ENCODE measurements around the gene DNAJC25. TPM values are rescaled to one million over a fixed set of nuclear protein-coding genes. Genes with fewer than 3 reads are reported as not detected.
"Not testable (repeated sequence)": the region's sequence is repeated elsewhere in the genome, so short reads cannot be mapped to it uniquely, and the experiment has no call there.

The DNAJC25 gene
- total and polyA plus RNA-seq, 12 donors: 9.1 to 36.0 (median 15.5) TPM

GRCh38 chr9:111663301-111663823 is 32.2 kb downstream of the DNAJC25 start:
- WGBS, 4 donors: 71 to 79% (median 76%) methylated on average over 5 of the region's 5 CpGs
- no peak for DNase-seq
- intact Hi-C loops (cut with DNase I): no loop called here
- peaks cover 0 to 13% of the 10 kb centered on the region in 2 donors for H3K36me3 ChIP-seq (replicated peaks in 1 of 2)
- TF ChIP-seq POLR2A (IDR thresholded peaks at IDR 0.05) (no peak), CTCF (IDR thresholded peaks at IDR 0.05) (no peak)
- peak overlapping the region in 1 of 4 donors; percentile 99 for H3K4me3 ChIP-seq
- H3K27ac ChIP-seq: peak overlapping the region in 2 of 5 donors; percentile 3 to 77
- H3K4me1 ChIP-seq (replicated peaks in 1 of 2): peaks cover 0 to 12% of the 10 kb centered on the region in 2 donors
- H3K27me3 ChIP-seq: no peaks in the 10 kb centered on the region
- H3K9me3 ChIP-seq (replicated peaks in 1 of 3): no peaks in the 10 kb centered on the region

- Histone ChIP-seq H3K36me3 (replicated peaks in 1 of 2) (peaks cover 0 to 28% of the 10 kb centered on the region in 2 donors), H3K9me3 (replicated peaks in 1 of 3) (no peaks in the 10 kb centered on the region), H3K4me1 (replicated peaks in 1 of 2) (peaks cover 0 to 3% of the 10 kb centered on the region in 2 donors), H3K4me3 (no peak overlapping the region), H3K27ac (no peak overlapping the region), H3K27me3 (no peaks in the 10 kb centered on the region)
- intact Hi-C loops (cut with DNase I): no loop called here
- TF ChIP-seq CTCF (IDR thresholded peaks at IDR 0.05) (no peak), POLR2A (IDR thresholded peaks at IDR 0.05) (no peak)
- no peak for DNase-seq
- 50 to 83% (median 74%) methylated on average over 1 of the region's 1 CpG for WGBS, 4 donors
These were observed 37.0 kb downstream of the DNAJC25 start for GRCh38 chr9:111668026-111668573.

- H3K4me3 ChIP-seq; intact Hi-C loops (cut with DNase I); H3K27me3 ChIP-seq; H3K4me1 ChIP-seq (replicated peaks in 1 of 2); H3K9me3 ChIP-seq (replicated peaks in 1 of 3); H3K27ac ChIP-seq; DNase-seq: not testable (repeated sequence)
- peaks cover 0 to 28% of the 10 kb centered on the region in 2 donors for H3K36me3 ChIP-seq (replicated peaks in 1 of 2)
- WGBS, 4 donors: 87 to 97% (median 93%) methylated on average over 11 of the region's 11 CpGs
These were observed 37.5 kb downstream of the DNAJC25 start for GRCh38 chr9:111668601-111669000.

- no peaks in the 10 kb centered on the region for H3K9me3 ChIP-seq (replicated peaks in 1 of 3)
- no peaks in the 10 kb centered on the region for H3K4me1 ChIP-seq (replicated peaks in 1 of 2)
- peaks cover 0 to 8% of the 10 kb centered on the region in 2 donors for H3K36me3 ChIP-seq (replicated peaks in 1 of 2)
- no peaks in the 10 kb centered on the region for H3K27me3 ChIP-seq
- WGBS, 4 donors: 88 to 98% (median 95%) methylated on average over 2 of the region's 2 CpGs
- TF ChIP-seq CTCF (IDR thresholded peaks at IDR 0.05) (no peak), POLR2A (IDR thresholded peaks at IDR 0.05) (no peak)
- no peak overlapping the region for H3K4me3 ChIP-seq
- intact Hi-C loops (cut with DNase I): no loop called here
- no peak overlapping the region for H3K27ac ChIP-seq
- no peak for DNase-seq
These were observed 43.2 kb downstream of the DNAJC25 start for GRCh38 chr9:111674319-111674718.

- H3K4me3 ChIP-seq: no peak overlapping the region
- H3K36me3 ChIP-seq (replicated peaks in 1 of 2): no peaks in the 10 kb centered on the region
- 93 to 98% (median 97%) methylated on average over 3 of the region's 3 CpGs for WGBS, 4 donors
These were observed 45.0 kb downstream of the DNAJC25 start for GRCh38 chr9:111676116-111676515.

More at GRCh38 chr9:111676116-111676515, 45.0 kb downstream of the DNAJC25 start:
- TF ChIP-seq CTCF (IDR thresholded peaks at IDR 0.05): no peak
- no peak for TF ChIP-seq POLR2A (IDR thresholded peaks at IDR 0.05)
- Histone ChIP-seq H3K4me1 (replicated peaks in 1 of 2) (no peaks in the 10 kb centered on the region), H3K27ac (no peak overlapping the region), H3K27me3 (no peaks in the 10 kb centered on the region), H3K9me3 (replicated peaks in 1 of 3) (no peaks in the 10 kb centered on the region)
- DNase-seq: no peak
- intact Hi-C loops (cut with DNase I): no loop called here
